Endothelial cell of umbilical vein (primary cell): ENCODE data around the gene ZNF446. TPM values are rescaled to one million over a fixed set of nuclear protein-coding genes. Genes with fewer than 3 reads are reported as not detected.

ENCODE experiments used
- BruUV-seq: library from RNA; stranded (reverse); fragments of 400-500 nt; replicated peaks from 2 replicates; lab custom pipeline; 2021; lab: Mats Ljungman, UMichigan
- CTCF ChIA-PET: fragments of 300-600, 350-600 bp; sonication (Branson Sonifier 250); formaldehyde crosslinking; loops from one replicate; lab custom pipeline; 2021; ENCODE audit warnings: antibody characterized with exemption, inconsistent platforms; lab: Charles Lee
- POLR2A ChIA-PET: fragments of 300-600, 350-600 bp; sonication (Branson Sonifier 250); formaldehyde crosslinking; loops from one replicate; lab custom pipeline; 2021; ENCODE audit warnings: antibody characterized with exemption, inconsistent platforms; lab: Charles Lee
- DNase-seq: peaks from one replicate; pipeline ENCODE4 v3.0.0-alpha.2; 2011; ENCODE audit warnings: low read depth, low spot score
- FAIRE-seq: peaks from 2 replicates; lab custom pipeline; 2011; peaks lifted over from hg19 to GRCh38; lab: Jason Lieb, UNC
- H2AFZ ChIP-seq: 2 replicates; pipeline ENCODE4 v1.6.0; 2012; ENCODE audit warnings: low read depth, low read length, control low read depth, inconsistent platforms
- H3K27ac ChIP-seq: 2 replicates; pipeline ENCODE4 v1.5.1; 2011; ENCODE audit warnings: low read depth, mild to moderate bottlenecking, control low read depth, low read length, moderate library complexity; ENCODE audit not compliant: insufficient read depth
- H3K27me3 ChIP-seq, 2 experiments: 2 replicates each; pipeline versions ENCODE4 v1.6.0 to v1.6.1; 2011; ENCODE audit warnings: low read length in 2 of 2, mixed read lengths in 1 of 2; ENCODE audit not compliant: control insufficient read depth in 2 of 2, insufficient read depth in 2 of 2
- H3K36me3 ChIP-seq, 2 experiments: 2 replicates in 1 of 2; 3 replicates in 1 of 2; pipeline ENCODE4 v1.5.1; 2011; ENCODE audit warnings: low read length in 2 of 2, mild to moderate bottlenecking in 1 of 2, moderate library complexity in 1 of 2; ENCODE audit not compliant: control insufficient read depth in 2 of 2, insufficient read depth in 2 of 2; ENCODE audit errors: extremely low read depth in 1 of 2
- H3K4me1 ChIP-seq: 3 replicates; pipeline ENCODE4 v1.5.1; 2011; ENCODE audit warnings: mild to moderate bottlenecking, low read length; ENCODE audit not compliant: control insufficient read depth, insufficient read depth; ENCODE audit errors: extremely low read depth
- H3K4me2 ChIP-seq: 2 replicates; pipeline ENCODE4 v1.6.1; 2011; ENCODE audit warnings: low read length, control low read depth, mixed read lengths; ENCODE audit not compliant: insufficient read depth
- H3K4me3 ChIP-seq, 3 experiments: fragments of 200-600 bp in 1 of 3; sonication (generic), shearing (Covaris generic) in 1 of 3; replicated peaks in 1 of 3; 2 replicates each; pipeline ENCODE4 v1.5.1; 2011 to 2016; ENCODE audit warnings: control low read depth in 3 of 3, low read length in 3 of 3, mild to moderate bottlenecking in 2 of 3, inconsistent platforms in 1 of 3, low read depth in 1 of 3, moderate library complexity in 1 of 3; ENCODE audit not compliant: insufficient read depth in 1 of 3
- H3K79me2 ChIP-seq: 2 replicates; pipeline ENCODE4 v1.6.0; 2012; ENCODE audit warnings: low read length, inconsistent platforms; ENCODE audit not compliant: control insufficient read depth, insufficient read depth
- H3K9ac ChIP-seq: replicated peaks from 2 replicates; pipeline ENCODE3; 2011; ENCODE audit warnings: low read length, control low read depth; ENCODE audit not compliant: insufficient read depth; ENCODE audit errors: extremely low read depth
- H3K9me1 ChIP-seq: replicated peaks from 3 replicates; pipeline ENCODE4 v1.6.0; 2011; ENCODE audit warnings: mild to moderate bottlenecking, low read length; ENCODE audit not compliant: control insufficient read depth, insufficient read depth; ENCODE audit errors: extremely low read depth
- H3K9me3 ChIP-seq: replicated peaks from 2 replicates; pipeline ENCODE4 v1.5.1; 2012; ENCODE audit warnings: low read length, inconsistent platforms; ENCODE audit not compliant: control insufficient read depth, insufficient read depth
- H4K20me1 ChIP-seq: replicated peaks from 2 replicates; pipeline ENCODE3; 2011; ENCODE audit warnings: mild to moderate bottlenecking, low read length; ENCODE audit not compliant: control insufficient read depth, insufficient read depth; ENCODE audit errors: extremely low read depth
- CTCF ChIP-seq, 2 donors: IDR thresholded peaks; 1 replicate in 1 of 2; 2 replicates in 1 of 2; pipeline ENCODE4 v1.5.1; 2011; ENCODE audit warnings: low read length in 2 of 2, mild to moderate bottlenecking in 2 of 2, moderate library complexity in 2 of 2, control low read depth in 1 of 2, inconsistent platforms in 1 of 2, low read depth in 1 of 2; ENCODE audit not compliant: insufficient read depth in 1 of 2; ENCODE audit errors: extremely low read depth in 1 of 2
- EZH2 ChIP-seq: IDR thresholded peaks from 2 replicates; pipeline ENCODE4 v1.6.1; 2012; ENCODE audit warnings: borderline replicate concordance, low read depth, mild to moderate bottlenecking, moderate library complexity, low read length, inconsistent platforms; ENCODE audit not compliant: severe bottlenecking
- FOS ChIP-seq: IDR thresholded peaks from 2 replicates; pipeline ENCODE4 v1.6.1; 2011; ENCODE audit warnings: mild to moderate bottlenecking, low read length, moderate library complexity, borderline replicate concordance; ENCODE audit not compliant: insufficient read depth
- GATA2 ChIP-seq: IDR thresholded peaks from 2 replicates; pipeline ENCODE4 v1.7.0; 2011; ENCODE audit warnings: low read depth, mild to moderate bottlenecking, moderate library complexity, mixed read lengths, low read length; ENCODE audit not compliant: insufficient read length, insufficient read depth
- JUN ChIP-seq: IDR thresholded peaks from 2 replicates; pipeline ENCODE4 v1.6.1; 2011; ENCODE audit warnings: borderline replicate concordance, low read depth; ENCODE audit not compliant: insufficient read length, insufficient read depth
- MYC ChIP-seq: IDR thresholded peaks from one replicate; pipeline ENCODE4 v1.6.1; 2011; ENCODE audit warnings: mild to moderate bottlenecking, low read depth, low read length
- POLR2A ChIP-seq: IDR thresholded peaks from 2 replicates; pipeline ENCODE4 v1.6.1; 2012; ENCODE audit warnings: low read depth, mild to moderate bottlenecking, control low read depth, low read length
- POLR2AphosphoS5 ChIP-seq: IDR thresholded peaks from 2 replicates; pipeline ENCODE4 v1.6.1; 2012; ENCODE audit warnings: low read depth, mild to moderate bottlenecking, control low read depth, low read length, moderate library complexity; ENCODE audit not compliant: insufficient read depth
- dilution Hi-C: fragments of 300-500 bp; cut with MboI; formaldehyde crosslinking; loops from one replicate; pipeline ENCODE4 v1.15.0; 2019; ENCODE audit warnings: low sequenced_read_pairs; ENCODE audit not compliant: extremely low pct_ligation_motif_present
- intact Hi-C: fragments of 100-400 bp; cut with micrococcal nuclease; formaldehyde crosslinking; loops from one replicate; pipeline ENCODE4 v1.10.0; 2022
- polyA plus RNA-seq, 4 experiments: library from polyadenylated mRNA; depleted of rRNA in 3 of 4; stranded (reverse) in 3 of 4; unstranded in 1 of 4; fragments of >200 nt; gene quantifications; 2 replicates each; pipeline versions ENCODE4 v1.2.1 to v1.2.3, GENCODE V29; 2011 to 2012; ENCODE audit warnings: missing spikeins in 1 of 4
- total RNA-seq: library from RNA; stranded (reverse); gene quantifications from 2 replicates; pipeline ENCODE4 v1.2.3, GENCODE V29; 2021
- TF ChIP-seq, protein P1 (sequence below): IDR thresholded peaks from 2 replicates; pipeline ENCODE4 v1.6.1; 2011; ENCODE audit not compliant: insufficient read depth, insufficient read length

Gene ZNF446
- total and polyA plus RNA-seq, 2 donors (not counting 3 experiments of a cell fraction or from before 2014, with no cell fraction given), result 7.0 to 8.3 TPM

DNA sequence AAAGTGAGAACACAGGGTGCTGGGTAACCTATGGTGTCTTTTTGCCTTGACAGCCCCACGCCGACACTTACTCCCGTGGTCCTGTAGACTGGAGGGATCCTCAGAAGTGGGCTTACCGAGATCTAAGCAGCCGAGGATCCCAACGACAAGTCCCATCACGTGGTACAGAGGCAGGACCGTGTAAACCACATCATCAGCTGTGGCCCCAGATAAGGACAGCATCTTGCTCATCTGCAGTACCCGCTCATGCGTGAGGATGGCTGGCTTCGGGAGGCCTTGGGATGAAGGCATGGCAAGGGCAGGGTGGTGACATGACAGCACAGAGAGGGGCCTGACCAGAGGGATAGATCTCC lies 33.6 kb downstream of the ZNF446 start:
- Histone ChIP-seq H3K4me2 (no peak overlapping the region), H3K9me1 (no peaks in the 10 kb centered on the region), H2AFZ (no peak overlapping the region), H3K36me3 (no peaks in the 10 kb centered on the region), H3K4me3 (no peak overlapping the region), H3K27me3 (no peaks in the 10 kb centered on the region), H3K4me1 (peaks cover 3% of the 10 kb centered on the region), H3K79me2 (peaks cover 4% of the 10 kb centered on the region), H4K20me1 (no peaks in the 10 kb centered on the region), H3K9me3 (no peaks in the 10 kb centered on the region), H3K9ac (no peak overlapping the region), H3K27ac (no peak overlapping the region)
- TF ChIP-seq GATA2 (no peak), JUN (no peak), FOS (no peak), POLR2AphosphoS5 (no peak), POLR2A (no peak), MYC (no peak), EZH2 (no peak), CTCF (IDR thresholded peaks at IDR 0.05; ENCODE audit: extremely low read depth in 1 of 2, insufficient read depth in 1 of 2, low read depth in 1 of 2, low read length in 2 of 2) (no peak)
- TF ChIP-seq, protein P1, sequence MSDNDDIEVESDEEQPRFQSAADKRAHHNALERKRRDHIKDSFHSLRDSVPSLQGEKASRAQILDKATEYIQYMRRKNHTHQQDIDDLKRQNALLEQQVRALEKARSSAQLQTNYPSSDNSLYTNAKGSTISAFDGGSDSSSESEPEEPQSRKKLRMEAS, result no peak
- intact Hi-C loops (no loop called here), dilution Hi-C loops (no loop called here)
- FAIRE-seq (no peak), DNase-seq (no peak)
- ChIA-PET CTCF (interaction anchor here (2.1 kb wide), 1 partner anchor 10 kb away, joined by 6 read pairs; the partner anchor contains the start of gene ZBTB45), POLR2A (no interaction called here)
- TSS peak; percentile 5 for BruUV-seq
